ACC112 (cell line): ENCODE measurements around the gene FTCDNL1.

Experiments used
- H2AFZ ChIP-seq: fragments of 200-600 bp; sonication (generic); one replicate; pipeline ENCODE4 v1.6.0; 2017; ENCODE audit warnings: antibody characterized with exemption, low read length; ENCODE audit not compliant: unreplicated experiment
- H3K27ac ChIP-seq: fragments of 200-600 bp; sonication (generic); 2 replicates; pipeline ENCODE4 v1.5.1; 2014; ENCODE audit warnings: low read depth, mild to moderate bottlenecking, antibody characterized with exemption, low read length, moderate library complexity
- H3K27me3 ChIP-seq: fragments of 200-600 bp; sonication (generic); 2 replicates; pipeline ENCODE4 v1.6.1; 2014; ENCODE audit warnings: mild to moderate bottlenecking, antibody characterized with exemption, low read length, moderate library complexity, mixed read lengths; ENCODE audit not compliant: insufficient read depth
- H3K36me3 ChIP-seq: fragments of 200-600 bp; sonication (generic); 2 replicates; pipeline ENCODE4 v1.6.1; 2016; ENCODE audit warnings: mild to moderate bottlenecking, antibody characterized with exemption, low read length, moderate library complexity, mixed read lengths; ENCODE audit not compliant: insufficient read depth
- H3K4me1 ChIP-seq: fragments of 200-600 bp; sonication (generic); one replicate; pipeline ENCODE4 v1.6.1; 2016; ENCODE audit warnings: low read length, mixed read lengths; ENCODE audit not compliant: insufficient read depth, unreplicated experiment, control insufficient read depth
- H3K4me3 ChIP-seq: fragments of 200-600 bp; sonication (generic); 2 replicates; pipeline ENCODE4 v1.5.1; 2014; ENCODE audit warnings: mild to moderate bottlenecking, low read depth, low read length
- H3K79me2 ChIP-seq: fragments of 200-600 bp; sonication (generic); one replicate; pipeline ENCODE4 v1.6.0; 2016; ENCODE audit warnings: low read length; ENCODE audit not compliant: control insufficient read depth, unreplicated experiment, insufficient read depth

The FTCDNL1 gene

DNA sequence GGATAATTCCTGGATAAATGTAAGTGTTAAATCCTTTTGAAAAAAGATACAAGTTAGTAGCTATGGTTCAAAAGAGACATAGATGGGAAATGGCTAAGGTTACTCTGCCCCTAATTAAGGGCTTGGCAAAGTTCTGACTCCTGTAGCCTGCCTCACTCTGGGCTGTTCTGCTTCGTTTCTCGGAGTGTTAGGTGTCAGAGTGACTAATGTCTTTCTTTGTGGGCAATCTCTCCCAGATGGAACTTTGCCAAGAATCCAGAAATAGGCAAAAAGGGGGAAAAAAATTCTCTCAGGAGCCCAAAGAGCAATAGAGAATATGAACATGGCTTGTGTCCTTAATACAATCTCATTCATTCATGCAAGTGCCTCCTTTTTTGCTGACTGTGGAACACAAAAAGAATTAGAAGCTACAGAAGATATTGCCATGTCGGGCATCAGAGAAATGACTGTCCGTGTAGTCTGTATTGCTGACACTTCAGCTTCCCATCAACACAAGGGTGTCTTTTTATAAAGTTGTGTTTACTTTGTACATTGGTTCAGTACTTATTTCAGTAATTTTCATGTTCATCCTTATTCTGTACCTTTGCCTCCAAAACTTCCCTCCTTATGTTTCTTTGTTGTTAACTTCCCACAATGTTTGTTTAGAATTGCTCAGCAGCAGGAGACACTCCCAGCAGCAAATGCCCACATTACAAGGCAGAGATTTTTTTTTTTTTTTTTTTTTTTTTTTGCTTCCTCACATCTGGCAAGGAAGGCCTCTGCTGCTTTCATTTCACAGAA lies 134.0 kb downstream of the FTCDNL1 start:
- Histone ChIP-seq H3K4me1 (no peaks in the 10 kb centered on the region), H3K36me3 (no peaks in the 10 kb centered on the region), H3K27me3 (peaks cover 21% of the 10 kb centered on the region), H3K27ac (no peak overlapping the region), H3K4me3 (no peak overlapping the region), H3K79me2 (no peaks in the 10 kb centered on the region), H2AFZ (no peak overlapping the region)

DNA sequence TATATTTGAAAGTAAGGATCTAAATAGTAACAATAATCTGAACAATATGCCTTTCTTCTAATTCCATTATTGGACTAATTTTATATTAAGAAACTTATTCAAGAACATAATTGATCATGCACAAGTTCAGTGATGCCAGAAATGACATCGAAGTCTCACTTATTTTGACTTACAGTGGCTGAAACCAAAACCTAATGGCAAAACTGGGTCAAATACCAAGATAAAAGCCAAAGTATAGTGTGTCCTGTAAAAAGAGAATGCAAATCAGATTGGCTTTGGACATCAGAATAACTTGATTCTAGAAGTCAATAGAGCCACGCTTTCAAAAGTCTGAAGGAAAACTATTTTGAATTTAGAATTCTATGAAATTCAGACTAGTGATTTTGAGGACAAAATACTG lies 137.2 kb downstream of the FTCDNL1 start:
- Histone ChIP-seq H3K4me1 (no peaks in the 10 kb centered on the region), H3K4me3 (no peak overlapping the region), H3K27ac (no peak overlapping the region), H3K79me2 (no peaks in the 10 kb centered on the region), H2AFZ (no peak overlapping the region), H3K27me3 (peaks cover 27% of the 10 kb centered on the region), H3K36me3 (no peaks in the 10 kb centered on the region)

DNA sequence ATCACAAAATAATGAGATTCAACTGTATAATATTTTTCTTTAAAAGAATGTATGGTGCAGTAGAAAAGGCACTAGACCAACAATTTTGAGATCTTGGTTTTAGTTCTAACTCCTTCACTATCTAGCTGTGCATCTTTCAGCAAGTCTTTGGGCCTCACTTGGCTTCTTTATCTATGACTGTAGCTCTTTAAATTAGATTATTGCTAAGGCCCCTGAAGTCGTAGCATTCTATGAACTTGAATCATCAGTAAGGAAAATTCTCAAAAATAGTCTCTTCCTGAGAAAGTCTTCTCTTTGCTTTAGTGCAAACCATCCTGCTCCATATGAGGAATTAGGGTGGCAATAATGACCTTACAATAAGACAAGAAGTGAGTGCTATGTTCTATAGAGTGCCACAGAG lies 140.4 kb downstream of the FTCDNL1 start:
- no peaks in the 10 kb centered on the region for H3K79me2 ChIP-seq
- peaks cover 32% of the 10 kb centered on the region for H3K27me3 ChIP-seq
- no peak overlapping the region for H3K27ac ChIP-seq
- no peaks in the 10 kb centered on the region for H3K4me1 ChIP-seq
- H2AFZ ChIP-seq: no peak overlapping the region
- H3K36me3 ChIP-seq: no peaks in the 10 kb centered on the region
- no peak overlapping the region for H3K4me3 ChIP-seq
